GM19099 (cell line): ENCODE results near the gene TMEM223.

Experiments used
- POLR2A ChIP-seq: IDR thresholded peaks from 3 replicates; pipeline ENCODE4 v1.6.1; 2011; ENCODE audit warnings: low read depth; ENCODE audit not compliant: insufficient read length; ENCODE audit errors: extremely low read depth

The TMEM223 gene

DNA sequence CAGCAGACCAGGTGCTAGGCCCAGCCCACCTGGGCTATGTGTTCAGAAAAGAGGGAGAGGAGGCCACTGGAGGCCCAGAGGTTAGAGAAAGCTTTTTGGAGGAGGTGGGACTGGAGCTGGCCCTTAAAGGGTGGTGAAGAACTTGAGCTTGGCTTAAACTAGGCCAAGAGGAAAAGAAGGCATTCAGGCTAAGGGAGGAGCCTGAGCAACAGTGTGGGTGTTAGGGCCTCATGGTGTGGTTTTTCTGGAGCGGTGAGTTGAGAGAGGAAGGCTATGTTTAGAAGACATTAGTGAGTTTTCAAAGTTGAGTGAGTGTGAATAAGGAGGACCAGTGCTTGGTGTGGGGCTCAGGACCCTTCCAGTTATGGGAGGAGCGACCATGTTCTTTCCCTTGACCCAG is 14.4 kb downstream of the TMEM223 start:
- TF ChIP-seq POLR2A: no peak

DNA sequence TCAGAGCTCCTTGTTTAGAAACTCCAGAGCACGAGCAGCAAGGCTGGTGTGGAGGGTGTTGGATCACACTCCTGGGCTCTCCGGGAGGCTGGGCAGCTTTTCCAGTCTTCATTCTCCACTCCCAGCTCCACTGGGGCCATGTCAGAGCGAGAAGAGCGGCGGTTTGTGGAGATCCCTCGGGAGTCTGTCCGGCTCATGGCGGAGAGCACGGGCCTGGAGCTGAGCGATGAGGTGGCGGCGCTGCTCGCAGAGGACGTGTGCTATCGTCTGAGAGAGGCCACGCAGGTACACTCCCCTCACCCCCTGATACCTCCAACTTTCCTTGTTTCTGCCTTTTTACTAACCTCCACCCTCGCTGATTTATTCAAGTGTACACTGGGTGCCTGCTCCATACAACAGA is 16.2 kb downstream of the TMEM223 start:
- no peak for TF ChIP-seq POLR2A

DNA sequence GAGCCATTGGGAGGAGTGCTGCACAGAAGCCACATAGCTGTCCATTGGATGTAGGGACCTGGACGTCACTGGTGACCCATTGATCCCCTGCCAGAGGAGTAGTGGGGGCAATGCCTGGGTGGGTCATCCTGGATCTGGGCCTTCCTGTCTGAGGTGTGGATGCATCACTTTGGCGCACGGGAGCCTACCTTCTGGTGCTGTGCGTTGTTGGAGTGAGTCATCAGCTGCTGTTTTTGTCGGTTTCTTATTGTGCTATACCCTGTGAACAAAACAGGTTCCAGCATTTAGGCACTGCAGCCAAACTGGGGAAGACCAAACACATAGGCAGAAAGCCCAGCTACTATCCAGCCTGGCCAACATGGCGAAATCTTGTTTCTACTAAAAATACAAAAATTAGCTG is 17.4 kb downstream of the TMEM223 start:
- TF ChIP-seq POLR2A: no peak

DNA sequence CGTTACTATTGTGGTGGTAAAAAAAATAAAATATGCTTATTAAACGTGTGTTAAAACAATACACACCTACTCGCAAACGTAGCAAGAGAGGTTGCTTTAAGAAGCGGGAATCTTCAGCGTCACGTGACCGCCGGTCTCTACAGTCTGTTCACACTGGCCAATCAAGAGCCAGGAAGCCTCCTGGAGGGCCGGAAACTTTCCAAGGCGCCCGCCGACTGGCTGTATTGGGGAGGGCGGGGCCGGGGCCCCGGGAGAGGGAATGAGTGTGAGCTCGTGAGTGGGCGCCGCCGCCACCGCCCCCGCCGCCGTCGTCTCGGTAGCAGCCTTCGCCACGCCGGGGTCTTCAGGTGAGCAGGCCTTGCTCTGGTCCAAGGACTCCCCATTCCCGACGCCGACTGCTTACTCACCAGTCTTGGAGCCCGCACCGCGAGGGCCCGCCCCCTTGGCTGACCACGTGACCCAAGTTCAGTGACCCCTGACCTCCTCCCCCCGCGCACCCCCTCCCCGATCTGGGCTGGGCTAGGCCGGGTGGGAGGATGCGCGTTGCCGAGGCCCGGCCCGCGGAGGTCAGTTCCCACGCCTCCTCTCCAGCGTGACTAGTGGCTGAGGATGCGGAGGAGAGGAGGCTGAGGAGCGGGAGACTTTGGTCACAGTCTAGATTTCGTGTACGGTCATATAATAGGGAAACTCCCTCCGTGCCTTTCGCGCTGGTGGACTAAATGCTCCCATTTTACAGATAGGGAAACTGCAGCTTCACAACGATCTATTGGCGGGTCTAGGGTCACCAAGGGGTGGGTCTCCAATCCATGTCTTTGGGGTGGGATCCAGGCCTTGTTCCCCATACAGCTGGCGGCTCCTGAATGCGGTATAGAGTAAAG is 20.4 kb downstream of the TMEM223 start, which contains the start of gene TAF6L:
TSS of gene TAF6L (plus strand) at position 253 of the 878 bp plus-strand sequence. CDS start 4,388 bp downstream, outside the sequence.
- TF ChIP-seq POLR2A: peak; percentile 77

DNA sequence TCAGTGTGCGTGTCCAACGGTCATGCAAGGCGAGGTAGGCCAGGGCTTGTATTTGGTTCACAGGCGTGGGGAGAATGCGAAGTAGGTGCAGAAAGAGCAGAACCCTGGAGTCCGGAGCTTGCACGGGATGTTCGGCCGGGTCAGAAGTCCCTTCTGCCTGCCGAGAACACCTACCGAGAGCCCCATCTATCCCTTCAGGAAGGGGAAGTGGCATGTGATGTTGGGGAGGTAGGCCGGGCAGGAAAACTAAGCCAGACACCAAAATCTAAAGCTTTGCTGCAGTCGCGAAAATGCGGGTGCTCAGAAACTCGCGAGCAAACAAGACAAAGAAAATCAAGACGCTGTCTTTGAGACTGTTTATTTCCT is 21.0 kb downstream of the TMEM223 start:
- no peak for TF ChIP-seq POLR2A

DNA sequence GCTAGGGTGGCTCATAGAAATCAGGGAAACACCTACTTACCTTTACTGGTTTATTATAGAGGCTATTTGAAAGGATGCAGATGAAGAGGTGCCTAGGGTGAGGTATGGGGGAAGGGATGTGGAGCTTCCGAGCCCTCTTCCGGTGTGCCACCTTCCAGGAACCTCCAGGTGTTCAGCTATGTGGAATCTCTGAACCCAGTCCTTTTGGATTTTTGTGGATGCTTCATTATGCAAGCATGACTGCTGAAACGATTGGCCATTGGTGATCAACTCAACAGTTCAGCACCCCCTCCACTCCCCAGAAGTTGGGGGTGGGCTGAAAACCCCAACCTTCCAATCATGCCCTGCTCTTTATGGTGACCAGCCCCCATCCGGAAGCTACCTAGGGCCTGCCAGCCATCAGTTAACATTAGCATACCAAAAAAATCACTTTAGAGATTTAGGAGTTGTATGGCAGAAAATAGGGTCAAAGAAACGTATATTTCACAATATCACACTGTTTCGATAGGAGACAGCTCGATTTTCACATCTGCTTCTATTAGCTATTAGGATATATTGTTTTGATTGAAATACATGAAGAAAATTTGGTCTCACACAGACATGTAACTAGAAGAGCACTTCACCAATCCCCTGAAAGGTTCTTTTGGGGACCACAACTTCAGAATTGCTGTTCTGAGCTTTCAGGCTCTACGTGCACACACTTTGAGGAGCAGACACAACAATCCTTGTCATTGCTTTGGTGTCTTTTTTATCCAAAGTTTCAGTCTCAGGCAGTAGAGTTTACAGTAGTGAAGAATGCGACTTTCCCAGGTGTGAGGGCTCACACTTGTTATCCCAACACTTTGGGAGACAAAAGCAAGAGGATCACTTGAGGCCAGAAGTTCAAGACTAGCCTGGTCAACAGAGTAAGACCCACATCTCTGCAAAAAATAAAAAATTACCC is 33.7 kb downstream of the TMEM223 start:
- no peak for TF ChIP-seq POLR2A

DNA sequence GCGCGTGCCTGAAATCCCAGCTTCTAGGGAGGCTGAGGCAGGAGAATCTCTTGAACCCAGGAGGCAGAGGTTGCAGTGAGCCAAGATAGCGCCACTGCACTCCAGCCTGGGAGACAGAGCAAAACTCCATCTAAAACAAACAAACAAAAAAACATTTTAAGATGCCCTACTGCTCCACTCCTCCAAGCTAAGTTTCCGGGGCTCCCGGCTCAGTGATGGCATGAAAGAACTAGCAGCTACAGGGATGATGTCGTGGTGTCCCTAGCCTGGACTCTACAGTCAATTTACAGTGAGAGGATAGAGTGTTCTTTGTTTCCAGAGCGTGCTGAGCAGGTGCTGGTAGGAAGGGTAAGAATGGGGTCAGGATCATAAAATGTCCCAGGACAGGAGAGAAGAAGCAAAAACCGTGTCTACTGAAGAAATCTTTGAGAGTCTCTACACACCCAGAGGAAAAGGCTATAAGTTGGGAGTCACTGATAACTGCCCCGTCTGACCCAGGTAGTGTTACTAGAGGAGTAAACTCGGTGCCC is 36.7 kb downstream of the TMEM223 start:
- TF ChIP-seq POLR2A: no peak

DNA sequence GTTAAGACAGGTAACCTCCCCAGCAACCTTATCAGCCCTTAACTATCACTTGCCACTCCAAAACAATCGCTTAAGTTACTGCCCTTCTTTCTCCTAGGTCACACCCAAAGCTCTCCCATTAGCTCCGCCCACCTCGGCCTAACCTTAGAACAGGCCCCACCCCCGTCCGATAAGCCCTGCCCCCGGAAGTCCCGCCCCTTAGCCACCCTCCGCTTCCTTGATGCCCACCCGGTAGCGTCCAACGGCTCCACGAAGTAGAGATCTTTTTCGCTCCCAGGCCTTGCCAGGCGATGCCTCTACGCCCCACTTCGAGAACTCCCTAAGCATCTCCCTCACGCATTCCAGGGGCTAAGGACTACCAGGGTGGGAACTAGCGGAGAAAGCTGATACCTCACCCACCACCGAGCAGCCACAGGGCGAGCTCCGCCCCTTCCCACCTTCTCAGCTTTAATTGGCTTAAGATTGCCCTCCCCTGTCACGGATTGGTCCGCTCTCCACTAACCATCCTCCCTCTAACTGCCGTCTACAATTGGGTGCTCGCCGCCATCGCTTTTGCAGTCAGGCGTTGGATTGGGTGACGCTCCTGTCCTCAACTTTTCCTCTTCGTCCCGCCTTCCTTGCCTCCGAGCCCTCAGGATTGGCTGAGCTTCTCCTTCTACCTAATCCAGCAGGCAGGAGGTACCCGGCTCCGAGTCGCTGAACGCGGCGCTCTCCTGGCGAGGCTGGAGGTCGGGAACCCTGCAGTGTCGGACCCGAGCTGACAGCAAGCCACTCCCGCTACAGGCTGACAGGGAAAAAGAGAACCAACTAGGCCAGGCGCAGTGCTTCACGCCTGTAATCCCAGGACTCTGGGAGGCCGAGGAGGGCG is 37.8 kb downstream of the TMEM223 start, which contains the start of gene ZBTB3:
TSS of gene ZBTB3 (minus strand) at position 425 of the 868 bp plus-strand sequence. CDS start 496 bp downstream, outside the sequence.
- peak; percentile 87 for TF ChIP-seq POLR2A

DNA sequence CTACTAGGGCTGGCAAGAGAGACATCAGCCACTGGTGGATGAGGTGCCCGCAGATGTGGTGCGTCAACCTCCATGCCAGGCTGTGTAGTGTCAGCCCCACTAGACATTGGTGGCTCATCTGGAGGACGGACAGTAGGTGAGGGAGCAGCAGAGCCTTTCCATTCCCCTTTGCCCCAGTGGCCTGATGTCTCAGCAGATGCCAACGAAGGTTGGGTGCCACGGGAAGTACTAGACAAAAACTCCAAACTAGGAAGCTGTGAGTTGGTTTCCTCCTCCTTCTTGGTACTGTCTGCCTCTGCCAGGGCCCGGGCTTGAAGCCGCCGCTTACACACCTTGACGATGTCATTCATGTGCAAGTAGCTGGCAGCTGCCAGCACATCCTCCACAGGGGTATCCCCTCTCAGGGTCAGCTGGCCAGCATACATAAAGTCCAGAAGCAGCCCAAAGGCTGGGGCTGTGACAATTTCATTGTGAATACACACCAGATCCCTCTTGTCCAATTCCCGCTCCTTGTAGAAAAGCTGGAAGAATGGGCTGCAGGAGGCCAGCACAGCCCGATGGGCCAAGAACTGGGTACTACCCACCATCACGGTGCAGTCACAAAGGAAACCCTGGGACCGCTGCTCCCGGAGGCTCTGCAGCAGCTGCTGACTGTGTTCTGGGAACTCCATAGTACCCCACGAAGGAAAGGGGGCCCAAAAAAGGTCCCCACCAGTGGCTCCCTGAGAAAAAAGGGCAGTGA is 38.6 kb downstream of the TMEM223 start:
- no peak for TF ChIP-seq POLR2A

DNA sequence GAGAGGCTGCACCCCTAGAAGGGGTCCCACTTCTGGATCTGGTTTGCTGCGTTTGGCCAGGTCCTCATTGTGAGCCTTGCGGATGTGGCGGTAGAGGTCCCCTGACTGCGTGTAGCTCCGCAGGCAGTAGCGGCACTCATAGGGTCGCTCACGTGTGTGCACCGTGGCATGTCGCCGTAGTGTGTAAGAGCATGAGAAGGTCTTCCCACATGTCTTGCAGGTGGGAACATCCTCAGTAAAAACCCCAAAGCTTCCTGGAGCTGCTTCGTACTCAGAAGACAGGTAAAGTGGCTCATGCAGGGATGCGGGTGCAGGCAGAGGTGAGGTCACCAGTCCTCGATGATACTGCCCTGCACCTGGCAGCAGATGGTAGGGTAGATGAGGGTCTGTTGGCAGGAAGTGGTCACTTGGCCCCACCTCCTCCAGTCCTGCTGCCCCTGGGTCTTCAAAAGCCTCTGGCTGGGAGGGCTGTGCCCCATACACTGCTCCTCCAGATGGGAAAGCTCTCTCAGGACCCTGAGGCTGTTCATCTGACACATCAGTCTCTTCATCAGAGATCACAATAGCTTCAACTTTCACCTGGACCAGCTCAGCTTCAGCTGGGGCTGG is 39.5 kb downstream of the TMEM223 start:
- TF ChIP-seq POLR2A: no peak

DNA sequence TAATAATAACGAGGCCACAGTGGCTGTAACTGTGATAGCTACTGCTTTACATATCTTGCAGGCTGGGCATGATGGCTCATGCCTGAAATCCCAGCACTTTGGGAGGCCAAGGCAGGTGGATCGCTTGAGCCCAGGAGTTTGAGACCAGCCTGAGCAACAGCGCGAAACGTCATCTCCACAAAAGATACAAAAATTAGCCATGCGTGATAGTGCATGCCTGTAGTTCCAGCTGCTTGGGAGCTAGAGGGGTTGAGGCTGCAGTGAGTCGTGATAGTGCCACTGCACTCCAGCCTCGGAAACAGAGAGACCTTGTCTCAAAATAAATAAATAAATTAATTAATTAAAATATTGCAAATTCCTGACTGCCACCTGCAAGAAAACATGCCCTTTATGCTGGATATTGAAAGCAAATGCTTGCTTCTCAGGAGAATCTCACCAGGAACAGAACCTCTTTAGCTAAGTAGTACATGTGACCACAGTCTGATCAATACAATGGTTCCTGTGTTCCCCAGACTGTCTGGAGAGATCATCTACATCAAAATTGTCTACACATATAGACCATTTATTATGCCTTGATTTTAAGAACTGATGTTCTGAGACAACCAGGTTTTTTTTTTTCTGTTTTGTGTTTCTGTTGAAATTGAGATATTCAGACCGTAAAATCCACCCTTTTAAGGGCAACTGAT is 44.2 kb downstream of the TMEM223 start:
- no peak for TF ChIP-seq POLR2A
